HEK293 (cell line): ENCODE results near the gene GFOD1.

ENCODE experiments used
- CTCF ChIA-PET: fragments of 350-600 bp; formaldehyde crosslinking; extraction: SDS; loops from one replicate; lab custom pipeline; 2021; ENCODE audit warnings: antibody characterized with exemption; lab: Yijun Ruan, JAX
- POLR2A ChIA-PET: fragments of 300-600 bp; formaldehyde crosslinking; extraction: SDS; loops from one replicate; lab custom pipeline; 2020; ENCODE audit warnings: antibody characterized with exemption, inconsistent platforms; lab: Yijun Ruan, JAX
- H3K27ac ChIP-seq: fragments of 200-500 bp; sonication (Bioruptor generic); 2 replicates; pipeline ENCODE4 v1.5.1; 2014; ENCODE audit warnings: low read depth, low read length, control low read depth, inconsistent platforms; ENCODE audit errors: extremely low read depth
- H3K36me3 ChIP-seq, 2 experiments: fragments of 200-500 bp in 1 of 2; sonication (Bioruptor generic) in 1 of 2; 1 replicate in 1 of 2; 2 replicates in 1 of 2; pipeline ENCODE4 v1.5.1; 2014 to 2017; ENCODE audit warnings: inconsistent platforms in 2 of 2, low read length in 2 of 2; ENCODE audit not compliant: control insufficient read depth in 2 of 2, insufficient read depth in 1 of 2
- H3K4me1 ChIP-seq: fragments of 200-500 bp; sonication (Bioruptor generic); 2 replicates; pipeline ENCODE4 v1.5.1; 2014; ENCODE audit warnings: mild to moderate bottlenecking, low read length, inconsistent platforms; ENCODE audit not compliant: control insufficient read depth, insufficient read depth
- H3K4me3 ChIP-seq: 2 replicates; pipeline ENCODE4 v1.5.1; 2011; ENCODE audit warnings: low read depth, mild to moderate bottlenecking, control low read depth, low read length, moderate library complexity
- H3K9me3 ChIP-seq: fragments of 200-500 bp; sonication (Bioruptor generic); 2 replicates; pipeline ENCODE4 v1.5.1; 2014; ENCODE audit warnings: low read depth, low read length, inconsistent platforms; ENCODE audit not compliant: control insufficient read depth, insufficient read depth
- ATF2 ChIP-seq: fragments of 450-650 bp; formaldehyde crosslinking; IDR thresholded peaks from 2 replicates; pipeline ENCODE4 v1.5.1; 2016; ENCODE audit warnings: missing biosample characterization, missing genetic modification characterization, low read depth
- GLI4 ChIP-seq: fragments of 450-650 bp; formaldehyde crosslinking; IDR thresholded peaks from 2 replicates; pipeline ENCODE4 v1.5.1; 2016; ENCODE audit warnings: missing biosample characterization, missing genetic modification characterization
- PRDM10 ChIP-seq: fragments of 450-650 bp; formaldehyde crosslinking; IDR thresholded peaks from 2 replicates; pipeline ENCODE4 v1.5.1; 2016; ENCODE audit warnings: missing biosample characterization, missing genetic modification characterization
- TCF7L2 ChIP-seq: IDR thresholded peaks from 2 replicates; pipeline ENCODE4 v1.6.1; 2011; ENCODE audit warnings: low read depth, mild to moderate bottlenecking, inconsistent platforms, low read length, moderate library complexity, borderline replicate concordance
- TRIM28 ChIP-seq: IDR thresholded peaks from 2 replicates; pipeline ENCODE4 v1.6.1; 2011; ENCODE audit warnings: low read length, control low read depth, borderline replicate concordance
- YY1 ChIP-seq: fragments of 450-650 bp; formaldehyde crosslinking; IDR thresholded peaks from 2 replicates; pipeline ENCODE4 v1.5.1; 2018; ENCODE audit warnings: missing biosample characterization, missing genetic modification characterization
- YY2 ChIP-seq: fragments of 450-650 bp; formaldehyde crosslinking; IDR thresholded peaks from 2 replicates; pipeline ENCODE4 v1.5.1; 2016; ENCODE audit warnings: missing biosample characterization, missing genetic modification characterization
- ZBTB17 ChIP-seq: fragments of 450-650 bp; formaldehyde crosslinking; IDR thresholded peaks from 2 replicates; pipeline ENCODE4 v1.5.1; 2016; ENCODE audit warnings: missing biosample characterization, missing genetic modification characterization
- ZBTB21 ChIP-seq: fragments of 450-650 bp; formaldehyde crosslinking; IDR thresholded peaks from 2 replicates; pipeline ENCODE4 v1.5.1; 2017; ENCODE audit warnings: missing biosample characterization, missing genetic modification characterization
- ZEB2 ChIP-seq: fragments of 450-650 bp; formaldehyde crosslinking; IDR thresholded peaks from 2 replicates; pipeline ENCODE4 v1.5.1; 2016; ENCODE audit warnings: missing biosample characterization, missing genetic modification characterization
- ZFP37 ChIP-seq: fragments of 450-650 bp; formaldehyde crosslinking; IDR thresholded peaks from 2 replicates; pipeline ENCODE4 v1.5.1; 2016; ENCODE audit warnings: missing biosample characterization, missing genetic modification characterization
- ZNF133 ChIP-seq: fragments of 450-650 bp; formaldehyde crosslinking; IDR thresholded peaks from 2 replicates; pipeline ENCODE4 v1.5.1; 2016; ENCODE audit warnings: missing biosample characterization, missing genetic modification characterization
- ZNF211 ChIP-seq: fragments of 450-650 bp; formaldehyde crosslinking; IDR thresholded peaks from 2 replicates; pipeline ENCODE4 v1.5.1; 2016; ENCODE audit warnings: low read depth, missing biosample characterization, missing genetic modification characterization
- ZNF280D ChIP-seq: fragments of 450-650 bp; formaldehyde crosslinking; IDR thresholded peaks from 2 replicates; pipeline ENCODE4 v1.5.1; 2016; ENCODE audit warnings: missing biosample characterization, missing genetic modification characterization
- ZNF354C ChIP-seq: fragments of 450-650 bp; formaldehyde crosslinking; IDR thresholded peaks from 2 replicates; pipeline ENCODE4 v1.5.1; 2016; ENCODE audit warnings: missing biosample characterization, missing genetic modification characterization, low read depth, borderline replicate concordance
- ZNF555 ChIP-seq: fragments of 450-650 bp; formaldehyde crosslinking; conservative IDR thresholded peaks from 2 replicates; pipeline ENCODE4 v1.5.1; 2017; ENCODE audit warnings: missing biosample characterization, mild to moderate bottlenecking, missing genetic modification characterization, inconsistent platforms
- ZNF623 ChIP-seq: fragments of 450-650 bp; formaldehyde crosslinking; IDR thresholded peaks from 2 replicates; pipeline ENCODE4 v1.5.1; 2016; ENCODE audit warnings: missing biosample characterization, missing genetic modification characterization
- ZNF707 ChIP-seq: fragments of 450-650 bp; formaldehyde crosslinking; IDR thresholded peaks from 2 replicates; pipeline ENCODE4 v1.5.1; 2016; ENCODE audit warnings: missing biosample characterization, missing genetic modification characterization
- ZNF792 ChIP-seq: fragments of 450-650 bp; formaldehyde crosslinking; IDR thresholded peaks from 2 replicates; pipeline ENCODE4 v1.5.1; 2016; ENCODE audit warnings: missing biosample characterization, missing genetic modification characterization
- ZNF843 ChIP-seq: fragments of 450-650 bp; formaldehyde crosslinking; IDR thresholded peaks from 2 replicates; pipeline ENCODE4 v1.5.1; 2016; ENCODE audit warnings: missing biosample characterization, missing genetic modification characterization
- ZSCAN30 ChIP-seq: fragments of 450-650 bp; IDR thresholded peaks from 2 replicates; pipeline ENCODE4 v1.5.1; 2018; ENCODE audit warnings: missing biosample characterization, mild to moderate bottlenecking, missing genetic modification characterization, moderate library complexity
- TF ChIP-seq, protein P1 (sequence below): fragments of 450-650 bp; formaldehyde crosslinking; IDR thresholded peaks from 2 replicates; pipeline ENCODE4 v1.5.1; 2016; ENCODE audit warnings: missing biosample characterization, missing genetic modification characterization
- TF ChIP-seq, protein P2 (sequence below): fragments of 450-650 bp; IDR thresholded peaks from 2 replicates; pipeline ENCODE4 v1.5.1; 2018; ENCODE audit warnings: missing biosample characterization, mild to moderate bottlenecking, missing genetic modification characterization

GFOD1 gene

DNA sequence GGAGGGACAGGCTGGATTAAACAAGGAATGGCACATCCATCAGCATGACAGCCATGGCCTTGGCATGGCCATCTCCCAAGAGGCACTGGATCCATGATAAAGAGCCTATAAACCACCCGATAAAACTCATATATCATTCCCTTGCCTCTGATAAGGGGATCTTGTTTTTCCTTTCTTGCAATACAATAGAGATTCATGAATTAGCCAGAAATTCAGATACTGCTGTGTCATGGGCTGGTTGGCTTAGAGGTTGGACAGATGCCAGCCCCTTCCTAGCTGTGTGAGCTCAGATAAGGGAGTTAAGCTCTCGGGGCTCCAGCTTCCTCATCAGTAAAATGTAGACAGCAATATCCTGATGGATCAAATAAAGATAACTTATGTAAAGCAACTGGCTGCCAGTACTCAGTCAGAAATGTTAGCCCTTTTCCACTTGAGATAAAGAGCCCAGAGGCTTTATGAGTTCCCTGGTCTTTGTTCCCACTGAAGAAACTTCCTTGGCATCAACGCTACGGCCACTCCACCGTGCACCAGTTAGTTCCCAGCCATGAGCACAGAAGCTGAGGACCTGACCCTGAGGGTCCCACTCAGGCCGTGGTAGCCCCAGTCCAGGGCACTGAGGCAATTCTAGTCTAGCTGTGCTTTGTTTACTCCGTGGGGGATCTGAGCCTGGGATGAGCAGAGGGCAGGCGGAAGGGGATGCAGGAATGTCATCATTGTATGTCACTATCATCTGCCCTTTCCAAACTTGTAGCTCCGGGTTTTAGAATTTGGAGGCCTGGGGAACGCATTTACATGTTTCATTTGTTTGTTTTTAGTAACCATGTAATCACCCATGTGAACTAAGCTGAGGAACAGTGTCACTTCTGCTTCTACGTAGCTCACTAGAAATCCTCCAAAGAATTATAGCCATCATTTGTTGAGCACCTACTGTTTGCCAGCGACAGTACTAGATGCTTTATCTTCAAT, 91.8 kb downstream of the GFOD1 start:
- no peaks in the 10 kb centered on the region for H3K9me3 ChIP-seq
- no peaks in the 10 kb centered on the region for H3K36me3 ChIP-seq
- no peak overlapping the region for H3K4me3 ChIP-seq
- peak overlapping the region; percentile 88 for H3K27ac ChIP-seq
- ChIA-PET POLR2A (interaction anchor here (1.0 to 1.5 kb wide), 3 partner anchors 91 to 220 kb away, joined by 3 to 9 read pairs (median 5); partner anchors contain the start of genes GFOD1, NOL7 and SIRT5), CTCF (interaction anchor here (0.6 to 1.7 kb wide), 5 partner anchors 10 to 179 kb away, joined by 3 to 10 read pairs (median 3); partner anchors contain the start of gene SIRT5)
- peaks cover 30% of the 10 kb centered on the region for H3K4me1 ChIP-seq
- TF ChIP-seq, protein P1, sequence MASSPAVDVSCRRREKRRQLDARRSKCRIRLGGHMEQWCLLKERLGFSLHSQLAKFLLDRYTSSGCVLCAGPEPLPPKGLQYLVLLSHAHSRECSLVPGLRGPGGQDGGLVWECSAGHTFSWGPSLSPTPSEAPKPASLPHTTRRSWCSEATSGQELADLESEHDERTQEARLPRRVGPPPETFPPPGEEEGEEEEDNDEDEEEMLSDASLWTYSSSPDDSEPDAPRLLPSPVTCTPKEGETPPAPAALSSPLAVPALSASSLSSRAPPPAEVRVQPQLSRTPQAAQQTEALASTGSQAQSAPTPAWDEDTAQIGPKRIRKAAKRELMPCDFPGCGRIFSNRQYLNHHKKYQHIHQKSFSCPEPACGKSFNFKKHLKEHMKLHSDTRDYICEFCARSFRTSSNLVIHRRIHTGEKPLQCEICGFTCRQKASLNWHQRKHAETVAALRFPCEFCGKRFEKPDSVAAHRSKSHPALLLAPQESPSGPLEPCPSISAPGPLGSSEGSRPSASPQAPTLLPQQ, result peak; percentile 81
- no peak for TF ChIP-seq ZFP37 (tag by site-specific recombination)
- no peak for TF ChIP-seq YY2
- no peak for TF ChIP-seq ZNF211 (tag by site-specific recombination)
- TF ChIP-seq ZNF280D, result no peak
- TF ChIP-seq ZNF792 (tag by site-specific recombination), result peak; percentile 76; the same call in 1 of the 2 replicates
- no peak for TF ChIP-seq ZNF623
- no peak for TF ChIP-seq ZBTB21 (tag by site-specific recombination)
- TF ChIP-seq TRIM28, result peak; percentile 72; the same call in 1 of the 2 replicates
- no peak for TF ChIP-seq ZNF555 (tag by site-specific recombination)
- peak; percentile 20; the same call in 1 of the 2 replicates for TF ChIP-seq YY1 (tag by site-specific recombination)
- no peak for TF ChIP-seq ZNF707 (tag by site-specific recombination)
- no peak for TF ChIP-seq ZNF133
- peak; percentile 99 for TF ChIP-seq ZNF843 (tag by site-specific recombination)
- TF ChIP-seq PRDM10 (tag by site-specific recombination), result no peak
- TF ChIP-seq, protein P2, sequence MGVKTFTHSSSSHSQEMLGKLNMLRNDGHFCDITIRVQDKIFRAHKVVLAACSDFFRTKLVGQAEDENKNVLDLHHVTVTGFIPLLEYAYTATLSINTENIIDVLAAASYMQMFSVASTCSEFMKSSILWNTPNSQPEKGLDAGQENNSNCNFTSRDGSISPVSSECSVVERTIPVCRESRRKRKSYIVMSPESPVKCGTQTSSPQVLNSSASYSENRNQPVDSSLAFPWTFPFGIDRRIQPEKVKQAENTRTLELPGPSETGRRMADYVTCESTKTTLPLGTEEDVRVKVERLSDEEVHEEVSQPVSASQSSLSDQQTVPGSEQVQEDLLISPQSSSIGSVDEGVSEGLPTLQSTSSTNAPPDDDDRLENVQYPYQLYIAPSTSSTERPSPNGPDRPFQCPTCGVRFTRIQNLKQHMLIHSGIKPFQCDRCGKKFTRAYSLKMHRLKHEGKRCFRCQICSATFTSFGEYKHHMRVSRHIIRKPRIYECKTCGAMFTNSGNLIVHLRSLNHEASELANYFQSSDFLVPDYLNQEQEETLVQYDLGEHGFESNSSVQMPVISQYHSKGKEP (tag by site-specific recombination), result peak; percentile 72; the same call in 1 of the 2 replicates
- TF ChIP-seq TCF7L2, result peak; percentile 67; the same call in 1 of the 2 replicates
- TF ChIP-seq ZBTB17 (tag by site-specific recombination), result peak; percentile 93
- no peak for TF ChIP-seq ATF2 (tag by site-specific recombination)
- TF ChIP-seq ZEB2 (tag by site-specific recombination), result peak; percentile 91
- peak; percentile 90; the same call in 1 of the 2 replicates for TF ChIP-seq ZSCAN30
- TF ChIP-seq ZNF354C (tag by site-specific recombination), result no peak
- no peak for TF ChIP-seq GLI4
